Activated CD8-positive, alpha-beta T cell treated with anti-CD3 and anti-CD28 coated beads for 36 hours (primary cell): Measurements from ENCODE around the gene TMSB10. TPM values are rescaled to one million over a fixed set of nuclear protein-coding genes. Genes with fewer than 3 reads are reported as not detected.

Experiments
- ATAC-seq: fragments of 200-7000 bp; cut with Tn5 transposase; one replicate; pipeline ENCODE4 v1.10.0; 2021; ENCODE audit warnings: mild to moderate bottlenecking, moderate library complexity
- CTCF ChIA-PET: fragments of 350-600 bp; sonication (Branson Sonifier 250); formaldehyde crosslinking; loops from one replicate; lab custom pipeline; 2021; ENCODE audit warnings: antibody characterized with exemption; lab: Charles Lee
- POLR2A ChIA-PET: fragments of 350-600 bp; sonication (Branson Sonifier 250); formaldehyde crosslinking; loops from one replicate; lab custom pipeline; 2021; ENCODE audit warnings: antibody characterized with exemption; lab: Charles Lee
- DNase-seq: peaks from one replicate; pipeline ENCODE4 v3.0.0-alpha.2; 2020
- H3K27ac Mint-ChIP-seq: one replicate; pipeline ENCODE4 v1.8.0; 2021; ENCODE audit warnings: mild to moderate bottlenecking, mixed read lengths
- H3K27me3 Mint-ChIP-seq: one replicate; pipeline ENCODE4 v1.8.0; 2021; ENCODE audit warnings: mixed read lengths
- H3K36me3 Mint-ChIP-seq: one replicate; pipeline ENCODE4 v1.8.0; 2021; ENCODE audit warnings: low read depth, mixed read lengths
- H3K4me1 Mint-ChIP-seq: one replicate; pipeline ENCODE4 v1.8.0; 2021; ENCODE audit warnings: low read depth, mixed read lengths
- H3K4me3 Mint-ChIP-seq: one replicate; pipeline ENCODE4 v1.8.0; 2021; ENCODE audit warnings: mild to moderate bottlenecking, moderate library complexity, mixed read lengths
- H3K9me3 Mint-ChIP-seq: one replicate; pipeline ENCODE4 v1.8.0; 2021; ENCODE audit warnings: mixed read lengths
- CTCF ChIP-seq: fragments of 200-600 bp; IDR thresholded peaks from one replicate; pipeline ENCODE4 v1.8.0; 2022; ENCODE audit warnings: antibody characterized with exemption, mild to moderate bottlenecking
- intact Hi-C: fragments of 100-400 bp; cut with micrococcal nuclease; formaldehyde crosslinking; loops from one replicate; pipeline ENCODE4 v1.10.0; 2022
- total RNA-seq, 2 experiments: library from RNA; stranded (reverse); gene quantifications; one replicate each; pipeline ENCODE4 v1.2.3, GENCODE V29; 2021

The TMSB10 gene
- total RNA-seq, 2 experiments from 2014 or later: 2,035 to 2,060 TPM

- Mint-ChIP-seq H3K9me3 (peaks cover 13% of the 10 kb centered on the region), H3K36me3 (peaks cover 76% of the 10 kb centered on the region), H3K4me3 (no peak overlapping the region), H3K4me1 (peaks cover 93% of the 10 kb centered on the region), H3K27me3 (no peaks in the 10 kb centered on the region), H3K27ac (peak overlapping the region; percentile 93)
- intact Hi-C loops: no loop called here
- TF ChIP-seq CTCF: peak; percentile 32
- DNase-seq: no peak
- no peak for ATAC-seq
- ChIA-PET POLR2A (interaction anchor here (1.0 to 2.7 kb wide), 7 partner anchors 9 to 81 kb away, joined by 3 to 18 read pairs (median 6); no protein-coding TSS in a partner anchor), CTCF (interaction anchor here (0.7 to 3.0 kb wide), 16 partner anchors 8 to 442 kb away, joined by 3 to 19 read pairs (median 4); no protein-coding TSS in a partner anchor)
Measured at GRCh38 chr2:84858123-84858522, 47.3 kb upstream of the TMSB10 start.

- H3K4me1 Mint-ChIP-seq: peaks cover 93% of the 10 kb centered on the region
- peaks cover 9% of the 10 kb centered on the region for H3K9me3 Mint-ChIP-seq
- POLR2A ChIA-PET: interaction anchor here (1.0 to 1.9 kb wide), 3 partner anchors 9 to 47 kb away, joined by 4 to 8 read pairs (median 6); partner anchors contain the start of gene TMSB10
Measured at GRCh38 chr2:84858937-84859336, 46.5 kb upstream of the TMSB10 start.

GRCh38 chr2:84861539-84861938, 43.9 kb upstream of the TMSB10 start:
- peaks cover 68% of the 10 kb centered on the region for H3K36me3 Mint-ChIP-seq
- H3K4me3 Mint-ChIP-seq: peak overlapping the region; percentile 33
- H3K4me1 Mint-ChIP-seq: peaks cover 93% of the 10 kb centered on the region
- intact Hi-C loops: no loop called here
- ChIA-PET CTCF (interaction anchor here (1.0 to 2.8 kb wide), 8 partner anchors 10 to 131 kb away, joined by 3 to 18 read pairs (median 6); partner anchors contain the start of gene TRABD2A), POLR2A (interaction anchor here (0.8 to 2.4 kb wide), 12 partner anchors 9 to 345 kb away, joined by 3 to 12 read pairs (median 4); partner anchors contain the start of gene TRABD2A)
- ATAC-seq: no peak
- no peak for DNase-seq
- H3K27ac Mint-ChIP-seq: peak overlapping the region; percentile 81
- no peaks in the 10 kb centered on the region for H3K9me3 Mint-ChIP-seq
- no peaks in the 10 kb centered on the region for H3K27me3 Mint-ChIP-seq
- TF ChIP-seq CTCF: no peak

More at GRCh38 chr2:84858937-84859336, 46.5 kb upstream of the TMSB10 start:
- Mint-ChIP-seq H3K27ac (peak overlapping the region; percentile 84), H3K4me3 (peak overlapping the region; percentile 44), H3K36me3 (peaks cover 73% of the 10 kb centered on the region), H3K27me3 (no peaks in the 10 kb centered on the region)
- ATAC-seq (no peak), DNase-seq (no peak)
- CTCF ChIA-PET: interaction anchor here (1.2 to 3.0 kb wide), 7 partner anchors 8 to 361 kb away, joined by 3 to 19 read pairs (median 5); no protein-coding TSS in a partner anchor
- no peak for TF ChIP-seq CTCF
- intact Hi-C loops: no loop called here

GRCh38 chr2:84862006-84862405, 43.5 kb upstream of the TMSB10 start:
- DNase-seq (no peak), ATAC-seq (no peak)
- Mint-ChIP-seq H3K4me3 (peak overlapping the region; percentile 33), H3K9me3 (no peaks in the 10 kb centered on the region), H3K27me3 (no peaks in the 10 kb centered on the region), H3K27ac (peak overlapping the region; percentile 81), H3K4me1 (peaks cover 93% of the 10 kb centered on the region), H3K36me3 (peaks cover 65% of the 10 kb centered on the region)
- ChIA-PET POLR2A (interaction anchor here (0.9 to 2.4 kb wide), 12 partner anchors 9 to 345 kb away, joined by 3 to 12 read pairs (median 4); partner anchors contain the start of gene TRABD2A), CTCF (interaction anchor here (0.9 to 2.8 kb wide), 9 partner anchors 9 to 327 kb away, joined by 3 to 18 read pairs (median 5); partner anchors contain the start of gene TRABD2A)
- intact Hi-C loops: no loop called here
- no peak for TF ChIP-seq CTCF
